NCI-H524 (cell line): ENCODE measurements around the gene DARS2.
A peak's percentile ranks its signal among the peaks of the same experiment; 100 is the strongest.
"Not testable (repeated sequence)": the region's sequence is repeated elsewhere in the genome, so short reads cannot be mapped to it uniquely, and the experiment has no call there.

Experiments used
- DNase-seq, 2 experiments: peaks; one replicate each; lab custom pipeline; 2025; lab: John Stamatoyannopoulos, UW

DARS2 gene, protein sequence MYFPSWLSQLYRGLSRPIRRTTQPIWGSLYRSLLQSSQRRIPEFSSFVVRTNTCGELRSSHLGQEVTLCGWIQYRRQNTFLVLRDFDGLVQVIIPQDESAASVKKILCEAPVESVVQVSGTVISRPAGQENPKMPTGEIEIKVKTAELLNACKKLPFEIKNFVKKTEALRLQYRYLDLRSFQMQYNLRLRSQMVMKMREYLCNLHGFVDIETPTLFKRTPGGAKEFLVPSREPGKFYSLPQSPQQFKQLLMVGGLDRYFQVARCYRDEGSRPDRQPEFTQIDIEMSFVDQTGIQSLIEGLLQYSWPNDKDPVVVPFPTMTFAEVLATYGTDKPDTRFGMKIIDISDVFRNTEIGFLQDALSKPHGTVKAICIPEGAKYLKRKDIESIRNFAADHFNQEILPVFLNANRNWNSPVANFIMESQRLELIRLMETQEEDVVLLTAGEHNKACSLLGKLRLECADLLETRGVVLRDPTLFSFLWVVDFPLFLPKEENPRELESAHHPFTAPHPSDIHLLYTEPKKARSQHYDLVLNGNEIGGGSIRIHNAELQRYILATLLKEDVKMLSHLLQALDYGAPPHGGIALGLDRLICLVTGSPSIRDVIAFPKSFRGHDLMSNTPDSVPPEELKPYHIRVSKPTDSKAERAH

GRCh38 chr1:173824315-173825081 lies at the start of gene DARS2, which contains the start of gene CENPL:
TSS of gene DARS2 (plus strand) at chr1:173824673. CDS start at chr1:173825230, 557 bp downstream.
TSS of gene CENPL (minus strand) at chr1:173824883. CDS start at chr1:173811299, 13,584 bp downstream.
- DNase-seq = peak; percentile 94 to 98

DNA sequence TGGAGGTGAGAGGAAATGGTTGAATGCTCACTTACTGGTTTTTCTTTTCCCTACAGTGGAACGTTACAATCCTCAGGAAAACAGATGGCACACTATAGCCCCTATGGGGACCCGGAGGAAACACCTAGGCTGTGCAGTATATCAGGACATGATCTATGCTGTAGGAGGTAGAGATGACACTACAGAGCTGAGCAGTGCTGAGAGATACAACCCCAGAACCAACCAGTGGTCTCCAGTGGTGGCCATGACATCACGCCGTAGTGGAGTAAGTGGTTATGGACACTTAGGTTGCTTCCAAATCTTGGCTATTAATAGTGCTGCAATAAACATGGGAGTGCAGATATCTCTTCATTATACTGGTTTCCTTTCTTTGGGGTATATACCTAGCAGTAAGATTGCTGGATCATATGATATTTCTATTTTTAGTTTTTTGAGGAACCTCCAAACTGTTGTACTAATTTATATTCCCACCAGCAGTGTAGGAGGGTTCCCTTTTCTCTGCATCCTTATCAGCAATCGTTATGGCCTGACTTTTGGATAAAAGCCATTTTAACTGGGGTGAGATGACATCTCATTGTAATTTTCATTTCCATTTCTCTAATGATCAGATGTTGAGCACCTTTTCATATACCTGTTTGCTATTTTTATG lies 48.8 kb upstream of the DARS2 start:
- DNase-seq = no peak

- DNase-seq = no peak
Measured at GRCh38 chr1:173779936-173780335, 44.5 kb upstream of the DARS2 start.

DNA sequence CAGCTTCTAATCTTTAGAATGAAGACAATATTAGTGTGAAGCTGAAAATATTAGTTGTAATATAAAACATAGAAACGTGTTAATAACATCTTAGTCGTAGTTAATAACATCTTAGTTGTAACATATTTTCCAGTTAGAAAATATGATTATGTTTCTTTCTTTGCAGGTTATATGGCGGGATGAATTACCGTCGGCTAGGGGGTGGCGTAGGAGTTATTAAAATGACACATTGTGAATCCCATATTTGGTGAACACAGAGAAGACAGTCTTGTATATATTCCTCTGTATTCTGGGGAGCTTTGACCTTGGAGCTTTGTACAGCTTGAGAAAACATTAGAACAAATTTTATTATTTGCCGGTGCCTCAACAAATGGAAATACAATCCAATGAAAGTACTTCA lies 39.5 kb upstream of the DARS2 start:
- DNase-seq = no peak

- no peak for DNase-seq
Measured at GRCh38 chr1:173789841-173790240, 34.6 kb upstream of the DARS2 start.

DNA sequence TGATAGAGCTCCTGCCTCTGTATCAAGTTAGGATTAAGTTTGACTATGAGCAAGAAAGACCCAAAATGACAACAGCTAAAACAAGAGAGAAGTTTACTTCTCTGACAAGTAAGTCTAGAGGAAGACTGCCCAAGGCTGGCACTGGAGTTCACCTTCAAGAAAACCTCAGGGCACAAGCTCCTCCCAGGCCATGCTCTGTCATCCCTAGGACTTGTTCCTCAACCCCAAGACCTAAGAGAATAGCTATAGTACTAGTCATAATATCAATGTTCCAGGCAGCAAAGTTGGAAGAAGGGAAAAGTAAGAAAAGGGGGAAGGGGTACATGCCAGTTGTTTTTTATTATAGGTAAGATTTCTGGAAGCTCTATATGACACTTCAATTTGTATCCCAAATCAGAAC lies 26.4 kb upstream of the DARS2 start:
- DNase-seq = no peak

DNA sequence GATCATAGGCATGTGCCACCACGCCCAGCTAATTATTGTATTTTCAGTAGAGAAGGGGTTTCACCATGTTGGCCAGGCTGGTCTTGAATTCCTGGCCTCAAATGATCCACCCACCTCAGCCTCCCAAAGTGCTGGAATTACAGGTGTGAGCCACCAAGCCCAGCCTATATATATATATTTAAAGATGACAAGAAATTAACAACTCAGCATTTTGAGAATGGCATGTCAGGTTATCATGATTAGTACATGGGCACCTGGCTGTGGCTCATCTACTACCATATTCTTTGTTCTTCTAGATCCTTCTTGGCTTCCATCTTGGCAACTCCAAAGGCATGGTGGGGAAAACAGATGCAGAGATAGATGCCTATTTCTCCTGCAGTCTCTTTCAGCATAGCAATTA lies 24.5 kb upstream of the DARS2 start:
- DNase-seq = not testable (repeated sequence)

DNA sequence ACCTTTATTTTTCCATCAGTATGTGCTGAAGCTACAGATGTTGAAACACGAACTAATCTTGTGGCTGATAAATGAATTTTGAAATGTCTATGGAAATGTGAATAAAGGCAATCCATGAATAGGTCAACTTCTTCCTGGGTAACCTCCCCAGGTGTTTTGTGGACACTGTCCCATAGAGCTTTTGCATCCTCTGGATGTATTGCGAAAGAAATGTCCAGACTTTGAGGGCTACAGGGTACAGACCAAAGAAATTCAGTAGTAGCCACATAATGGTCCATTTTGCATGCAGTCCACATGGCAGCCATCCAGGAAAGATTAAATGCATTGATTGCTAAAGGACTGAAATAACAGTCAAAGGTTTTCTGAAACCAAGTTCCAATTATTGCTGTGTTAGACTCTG lies 21.5 kb upstream of the DARS2 start:
- DNase-seq = no peak

GRCh38 chr1:173813654-173814053 lies 10.8 kb upstream of the DARS2 start:
- not testable (repeated sequence) for DNase-seq

GRCh38 chr1:173818459-173818858 lies 6.0 kb upstream of the DARS2 start:
- DNase-seq = no peak

DNA sequence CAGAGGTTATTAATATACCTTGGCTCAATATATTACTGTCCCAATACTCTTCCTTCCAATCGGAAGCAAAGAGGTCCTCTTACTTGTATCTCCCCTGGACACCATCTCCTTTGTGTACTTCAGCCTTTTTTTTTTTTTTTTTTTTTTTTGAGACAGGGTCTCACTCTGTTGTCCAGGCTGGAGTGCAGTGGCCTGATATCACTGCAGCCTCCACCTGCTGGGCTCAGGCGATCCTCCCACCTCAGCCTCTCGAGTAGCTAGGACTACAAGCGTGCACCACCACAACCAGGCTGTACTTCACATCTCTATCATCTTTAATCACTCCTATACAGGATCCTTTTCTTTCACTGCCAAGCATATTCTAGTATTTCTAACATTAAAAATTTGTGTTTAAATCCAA lies 2.8 kb upstream of the DARS2 start:
- no peak for DNase-seq

DNA sequence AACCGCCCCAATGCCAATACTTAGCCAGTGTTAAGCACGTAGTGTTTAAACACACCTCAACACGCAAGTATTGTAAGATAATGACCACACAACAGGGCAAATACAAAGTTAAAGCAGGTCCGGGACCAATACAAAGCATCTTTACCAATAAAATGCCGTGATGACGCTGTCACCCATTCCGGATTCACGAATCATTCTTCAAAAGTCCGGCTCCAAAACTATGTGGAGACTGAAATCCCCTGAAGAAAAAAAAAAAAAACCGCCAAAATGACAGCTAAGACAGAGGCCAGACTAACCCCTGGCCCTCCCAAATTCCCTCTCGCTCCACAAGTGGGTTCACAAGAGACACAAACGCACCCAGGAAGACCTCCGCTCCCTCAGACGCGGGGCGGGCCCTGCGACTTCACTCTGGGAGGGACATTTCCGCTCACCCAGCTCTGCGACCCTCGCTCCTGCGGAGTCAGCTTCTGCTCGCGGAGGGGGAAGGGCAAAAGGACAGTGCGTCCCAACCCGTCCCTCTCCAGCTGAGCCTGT lies 625 bp upstream of the DARS2 start:
- peak in 1 of 2 experiments; percentile 32 for DNase-seq

GRCh38 chr1:173827611-173828010 lies 3.1 kb downstream of the DARS2 start:
- DNase-seq = no peak

- DNase-seq = no peak
Measured at GRCh38 chr1:173832748-173833147, 8.3 kb downstream of the DARS2 start.

DNA sequence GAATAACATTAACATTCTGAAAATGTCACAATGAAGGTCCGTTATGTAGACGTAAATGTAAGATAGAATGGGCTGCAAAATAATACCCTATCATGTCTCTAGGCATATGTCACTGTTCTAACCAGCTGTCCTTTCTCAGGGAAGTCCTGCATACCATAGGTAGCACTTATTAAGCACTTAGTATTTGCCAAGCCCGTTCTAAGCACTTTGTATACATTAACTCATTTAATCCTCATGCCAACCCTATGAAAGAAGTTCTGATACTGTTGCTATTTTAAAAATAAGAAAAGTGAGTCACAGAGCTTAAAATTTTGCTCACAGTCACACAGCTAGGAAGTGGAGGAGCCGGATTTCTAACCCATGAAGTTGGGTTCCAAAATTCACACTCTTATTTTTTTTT lies 27.6 kb downstream of the DARS2 start:
- DNase-seq = no peak

DNA sequence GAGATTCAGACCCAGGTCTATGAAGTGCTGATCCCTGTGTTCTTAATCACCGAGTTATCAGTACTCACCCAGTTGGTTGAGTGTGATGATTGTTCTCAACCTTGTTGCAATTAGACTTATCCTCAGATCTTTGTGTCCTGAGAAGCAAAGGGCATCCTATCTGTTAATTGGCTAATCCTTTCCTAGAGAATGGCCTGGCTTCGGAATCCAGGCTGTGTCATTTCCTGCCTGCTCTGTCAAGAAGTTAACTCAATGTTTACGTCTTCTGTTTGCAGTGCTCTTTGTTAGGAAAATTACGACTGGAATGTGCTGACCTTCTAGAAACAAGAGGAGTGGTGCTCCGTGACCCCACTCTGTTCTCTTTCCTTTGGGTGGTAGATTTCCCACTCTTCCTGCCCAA lies 28.6 kb downstream of the DARS2 start:
- no peak for DNase-seq

DNA sequence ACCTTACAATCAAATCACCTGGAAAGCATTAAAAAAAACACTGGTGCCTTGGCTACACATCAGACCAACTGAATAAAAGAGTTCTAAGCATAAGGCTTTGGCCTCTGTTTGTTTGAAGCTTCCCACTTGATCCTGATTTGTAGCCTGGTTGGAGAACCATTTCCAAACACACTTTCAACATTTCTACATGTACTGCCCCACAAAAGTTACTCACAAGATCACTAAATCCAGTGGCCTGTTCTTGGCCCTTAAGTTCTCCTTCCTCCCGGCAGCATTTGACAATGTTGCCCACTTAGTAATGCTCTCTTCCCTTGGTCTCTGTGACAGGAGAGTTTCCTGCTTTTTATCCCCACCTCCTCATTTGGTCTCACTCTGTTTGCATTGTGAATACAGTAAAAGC lies 31.5 kb downstream of the DARS2 start:
- DNase-seq = no peak

DNA sequence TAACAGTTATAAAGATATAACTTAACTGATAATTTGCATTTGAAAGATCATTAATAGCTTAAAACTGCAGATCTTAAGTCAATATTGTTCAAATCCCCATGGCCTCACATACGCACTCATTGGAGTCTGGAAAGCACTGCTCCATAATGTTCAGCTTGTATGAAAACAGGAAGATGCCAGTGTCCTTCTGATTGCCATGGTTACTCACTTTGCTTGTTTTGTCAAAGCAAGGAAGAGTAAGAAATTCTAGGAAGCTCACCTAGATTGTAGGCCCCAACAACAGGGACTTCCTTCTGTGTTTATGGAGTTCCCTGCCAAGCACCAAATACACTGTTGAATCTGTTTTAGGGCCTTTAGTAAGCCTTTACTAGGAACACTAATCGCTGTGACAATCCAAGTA lies 32.4 kb downstream of the DARS2 start:
- no peak for DNase-seq

GRCh38 chr1:173857363-173857917 lies 33.0 kb downstream of the DARS2 start:
- DNase-seq = no peak

GRCh38 chr1:173859547-173859946 lies 35.1 kb downstream of the DARS2 start:
- not testable (repeated sequence) for DNase-seq

DNA sequence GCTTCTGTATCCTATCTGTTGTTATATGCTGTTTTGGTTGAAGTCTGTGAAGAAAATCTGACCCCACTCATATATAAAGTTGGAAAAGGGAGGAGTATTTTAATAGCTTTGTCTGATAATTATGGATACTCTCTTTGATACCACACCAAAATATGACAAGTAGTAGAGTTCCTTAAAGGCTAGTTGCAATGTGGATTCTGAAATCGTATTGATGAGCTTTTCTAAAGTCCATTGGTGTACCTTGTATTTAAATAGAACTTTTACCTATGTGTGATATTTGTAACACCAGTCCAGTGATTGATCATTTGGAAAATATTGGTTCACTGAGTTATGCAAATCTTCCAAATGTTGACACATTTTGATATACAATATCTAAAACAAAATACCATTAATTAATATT lies 35.6 kb downstream of the DARS2 start:
- DNase-seq = no peak

DNA sequence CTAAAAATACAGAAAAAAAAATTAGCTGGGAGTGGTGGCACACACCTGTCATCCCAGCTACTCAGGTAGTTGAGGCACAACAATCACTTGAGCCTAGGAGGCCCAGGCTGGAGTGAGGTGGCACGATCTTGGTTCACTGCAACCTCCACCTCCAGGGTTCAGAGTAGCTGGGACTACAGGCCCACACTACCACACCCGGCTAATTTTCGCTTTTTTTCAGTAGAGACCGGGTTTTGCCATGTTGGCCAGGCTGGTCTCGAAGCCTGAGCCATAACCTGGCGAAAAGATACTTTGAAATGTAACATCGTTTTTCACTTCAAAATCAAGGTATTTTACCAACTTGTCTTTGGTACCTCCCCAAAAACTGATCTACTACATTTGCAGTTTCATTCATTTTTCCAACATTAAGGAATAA lies 37.3 kb downstream of the DARS2 start:
- no peak for DNase-seq
